ENCODE results near the gene LGR4. TPM values are rescaled to one million over a fixed set of nuclear protein-coding genes. Genes with fewer than 3 reads are reported as not detected.

The LGR4 gene
- total and polyA plus RNA-seq, 2 of the 4 experiments (the other 2 are of a cell fraction) = 2.9 to 6.8 TPM

DNA sequence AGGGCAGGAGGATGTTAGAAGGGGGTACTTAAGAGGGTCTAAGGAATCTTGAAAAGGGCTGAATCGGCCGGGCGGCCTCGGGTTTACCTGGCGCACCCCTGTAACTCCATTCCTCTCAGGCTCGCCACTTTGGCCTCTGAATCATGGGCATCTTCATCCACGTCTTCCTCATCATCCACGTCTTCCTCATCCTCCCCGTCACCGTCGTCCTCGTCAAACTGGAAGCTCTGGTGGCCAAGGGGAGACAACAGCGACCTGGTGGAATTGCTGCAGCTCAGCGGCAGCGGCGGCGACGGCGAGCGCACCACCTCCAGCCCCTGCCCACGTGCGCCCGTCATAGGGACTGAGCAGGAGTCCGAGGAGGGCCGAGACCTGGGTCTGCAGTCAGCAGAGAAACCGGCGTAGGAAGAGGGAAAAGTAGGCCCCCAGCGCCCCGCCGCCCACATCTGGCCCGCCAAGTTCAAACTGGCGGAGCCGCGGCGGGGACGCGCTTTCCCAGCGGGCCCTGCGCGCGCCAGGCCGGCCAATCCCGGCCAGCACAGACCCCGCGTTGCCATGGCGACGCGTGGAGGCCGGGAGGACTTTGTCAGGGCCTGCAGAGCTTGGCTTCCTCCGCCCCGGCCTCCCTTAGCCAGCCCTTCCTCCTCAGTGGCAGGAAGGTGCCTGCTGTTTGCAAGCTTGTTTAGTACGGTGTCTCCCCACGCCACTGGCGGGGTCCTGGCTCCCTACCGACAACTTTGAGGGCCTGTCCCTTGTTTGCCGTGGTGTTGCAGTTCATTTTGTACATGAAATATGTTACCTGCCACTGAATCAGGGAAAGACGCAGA, 109.6 kb downstream of the LGR4 start, which contains the start of gene CCDC34:
TSS of gene CCDC34 (minus strand) at position 467 of the 827 bp plus-strand sequence. CDS start at position 446, 21 bp downstream.
- Histone ChIP-seq H3K23ac (ENCODE audit: low read depth, low read length) (peak within 1 kb of the TSS; percentile 90), H3K79me1 (ENCODE audit: low read depth in 1 of 2, low read length in 2 of 2) (peaks cover 0 to 12% of the 10 kb centered on the region in 2 experiments; a peak in 1 of 4 replicates), H2BK120ac (ENCODE audit: low read depth, low read length) (peak within 1 kb of the TSS; percentile 82), H3K4me3 (ENCODE audit: insufficient read depth, low read depth, low read length) (peak within 1 kb of the TSS; percentile 92), H3K56ac (ENCODE audit: extremely low read depth, insufficient read depth, low read length) (peak within 1 kb of the TSS; percentile 61), H3K9ac (ENCODE audit: low read depth, low read length) (peak within 1 kb of the TSS; percentile 96), H4K5ac (ENCODE audit: low read depth, low read length) (peak within 1 kb of the TSS; percentile 97), H3K27ac (ENCODE audit: insufficient read depth, low read length) (peak within 1 kb of the TSS; percentile 85), H3K27me3 (ENCODE audit: control insufficient read depth, insufficient read depth, low read length) (no peaks in the 10 kb centered on the region), H4K91ac (ENCODE audit: insufficient read depth, low read depth, low read length) (peak within 1 kb of the TSS; percentile 83), H3K4me1 (ENCODE audit: control insufficient read depth, insufficient read depth, low read length) (peaks cover 1% of the 10 kb centered on the region; the same call in 1 of the 2 replicates), H4K20me1 (ENCODE audit: insufficient read depth, low read length) (no peaks in the 10 kb centered on the region), H3K9me3 (ENCODE audit: control insufficient read depth, insufficient read depth, low read length) (no peaks in the 10 kb centered on the region), H2AFZ (replicated peaks; ENCODE audit: low read length, poor library complexity) (peak within 1 kb of the TSS; percentile 100), H2BK5ac (ENCODE audit: low read depth, low read length, poor library complexity, severe bottlenecking) (peak within 1 kb of the TSS; percentile 82), H4K8ac (ENCODE audit: low read depth in 2 of 2, low read length in 2 of 2) (peak within 1 kb of the TSS; percentile 83 to 99), H3K14ac (replicated peaks; ENCODE audit: low read depth, low read length) (peak within 1 kb of the TSS; percentile 97), H2AK9ac (replicated peaks; ENCODE audit: low read depth, low read length, poor library complexity) (peak within 1 kb of the TSS; percentile 91), H2BK20ac (ENCODE audit: low read depth, low read length) (peak within 1 kb of the TSS; percentile 60; the same call in 1 of the 2 replicates), H3K4ac (ENCODE audit: low read depth, low read length) (peak within 1 kb of the TSS; percentile 89), H3K9me1 (ENCODE audit: insufficient read depth, low read length) (0 out of 2 replicates have a peak, but pooled peaks cover 3% of the 10 kb centered on the region), H3K4me2 (ENCODE audit: low read depth, low read length) (peak within 1 kb of the TSS; percentile 99), H2BK15ac (ENCODE audit: low read depth, low read length) (peak within 1 kb of the TSS; percentile 66; the same call in 2 of the 3 replicates), H3K36me3 (ENCODE audit: control insufficient read depth, insufficient read depth, low read length) (0 out of 2 replicates have a peak, but pooled peaks cover under 1% of the 10 kb centered on the region), H3K18ac (ENCODE audit: low read depth, low read length) (peak within 1 kb of the TSS; percentile 94), H2AK5ac (ENCODE audit: low read depth, low read length) (peak within 1 kb of the TSS; percentile 70)
- in situ Hi-C loops (cut with MboI; ENCODE audit: low sequenced_read_pairs) = loop anchor here (5.0 kb wide), 1 partner anchor 104 kb away; no protein-coding TSS in a partner anchor
- dilution Hi-C loops (cut with HindIII; ENCODE audit: low sequenced_read_pairs, unreplicated experiment) = no loop called here
- ChIA-PET CTCF (interaction anchor here (1.0 kb wide), 1 partner anchor 13 kb away, joined by 3 read pairs; no protein-coding TSS in a partner anchor), POLR2A (ENCODE audit: unreplicated experiment) (no interaction called here)
- ATAC-seq (ENCODE audit: low read depth) = peak; percentile 100
- peak; percentile 90 for DNase-seq
- BruUV-seq (replicated peaks) = no TSS peak
- TF ChIP-seq NFE2L2 (IDR thresholded peaks at IDR 0.05; ENCODE audit: low read depth, low read length) = no peak
- no peak for TF ChIP-seq RCOR1 (IDR thresholded peaks at IDR 0.05; ENCODE audit: insufficient replicate concordance, low read length)
- peak; percentile 81 for TF ChIP-seq RFX5 (IDR thresholded peaks at IDR 0.05; ENCODE audit: low read depth, low read length)
- TF ChIP-seq, protein P1, sequence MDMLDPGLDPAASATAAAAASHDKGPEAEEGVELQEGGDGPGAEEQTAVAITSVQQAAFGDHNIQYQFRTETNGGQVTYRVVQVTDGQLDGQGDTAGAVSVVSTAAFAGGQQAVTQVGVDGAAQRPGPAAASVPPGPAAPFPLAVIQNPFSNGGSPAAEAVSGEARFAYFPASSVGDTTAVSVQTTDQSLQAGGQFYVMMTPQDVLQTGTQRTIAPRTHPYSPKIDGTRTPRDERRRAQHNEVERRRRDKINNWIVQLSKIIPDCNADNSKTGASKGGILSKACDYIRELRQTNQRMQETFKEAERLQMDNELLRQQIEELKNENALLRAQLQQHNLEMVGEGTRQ (IDR thresholded peaks at IDR 0.05; ENCODE audit: low read depth, low read length) = peak; percentile 44; the same call in 1 of the 2 replicates
- TF ChIP-seq MXI1 (IDR thresholded peaks at IDR 0.05; ENCODE audit: borderline replicate concordance, low read depth, low read length) = peak; percentile 95
- TF ChIP-seq CHD1 (IDR thresholded peaks at IDR 0.05; ENCODE audit: low read depth, low read length) = no peak
- no peak for TF ChIP-seq SMC3 (IDR thresholded peaks at IDR 0.05; ENCODE audit: low read depth, low read length)
- no peak for TF ChIP-seq BHLHE40 (IDR thresholded peaks at IDR 0.05; ENCODE audit: low read depth, low read length)
- TF ChIP-seq, protein P2, sequence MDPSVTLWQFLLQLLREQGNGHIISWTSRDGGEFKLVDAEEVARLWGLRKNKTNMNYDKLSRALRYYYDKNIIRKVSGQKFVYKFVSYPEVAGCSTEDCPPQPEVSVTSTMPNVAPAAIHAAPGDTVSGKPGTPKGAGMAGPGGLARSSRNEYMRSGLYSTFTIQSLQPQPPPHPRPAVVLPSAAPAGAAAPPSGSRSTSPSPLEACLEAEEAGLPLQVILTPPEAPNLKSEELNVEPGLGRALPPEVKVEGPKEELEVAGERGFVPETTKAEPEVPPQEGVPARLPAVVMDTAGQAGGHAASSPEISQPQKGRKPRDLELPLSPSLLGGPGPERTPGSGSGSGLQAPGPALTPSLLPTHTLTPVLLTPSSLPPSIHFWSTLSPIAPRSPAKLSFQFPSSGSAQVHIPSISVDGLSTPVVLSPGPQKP (IDR thresholded peaks at IDR 0.05; ENCODE audit: borderline replicate concordance, low read depth, low read length) = no peak
- peak; percentile 49; the same call in 1 of the 2 replicates for TF ChIP-seq MAZ (IDR thresholded peaks at IDR 0.05; ENCODE audit: borderline replicate concordance, low read depth, low read length)
- no peak for TF ChIP-seq RAD21 (IDR thresholded peaks at IDR 0.05; ENCODE audit: low read length)
- TF ChIP-seq POLR2A (IDR thresholded peaks at IDR 0.05; ENCODE audit: low read depth, low read length) = no peak
- intact Hi-C loops (cut with micrococcal nuclease) = loop anchor here (5.0 kb wide), 1 partner anchor 109 kb away; the partner anchor contains the start of gene LGR4
- WGBS, 2 experiments (ENCODE audit: extremely low coverage in 2 of 2, insufficient read length in 1 of 2) = 0% methylated on average over 17 of the region's 57 CpGs; no CpG with 5 or more reads in 1 of the 2 experiments

All from IMR-90 (cell line).